22Rv1 (cell line): Measurements from ENCODE around the gene PTCD3.

ENCODE experiments used
- CTCF ChIP-seq: fragments of 450-650 bp; IDR thresholded peaks from 2 replicates; pipeline ENCODE4 v1.5.1; 2017; ENCODE audit warnings: mild to moderate bottlenecking
- ZFX ChIP-seq: fragments of 450-650 bp; IDR thresholded peaks from 2 replicates; pipeline ENCODE4 v1.6.1; 2017; ENCODE audit warnings: antibody characterized with exemption, borderline replicate concordance

DNA sequence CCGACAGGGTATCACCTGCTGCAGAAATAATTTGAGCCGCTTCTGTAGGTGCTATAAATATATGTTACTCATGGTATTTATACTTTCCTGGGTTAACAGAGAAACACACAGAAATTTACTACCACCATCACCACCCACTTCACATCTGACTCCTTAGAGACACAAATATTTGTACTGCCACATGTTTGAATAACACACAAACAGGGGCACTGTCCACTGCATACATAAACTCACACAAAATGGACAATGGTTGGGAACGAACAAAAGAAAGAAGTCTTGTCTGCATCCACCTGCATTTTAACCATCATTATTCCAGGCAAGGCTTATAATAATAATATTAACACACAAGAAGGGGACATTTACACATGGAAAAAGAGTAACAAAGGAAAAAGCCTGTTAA, 65.3 kb downstream of the PTCD3 start:
- TF ChIP-seq CTCF, result no peak
- TF ChIP-seq ZFX, result no peak
